Stimulated activated memory B cell treated with anti-CD40 and anti-IgM and Interleukin-4, amounts not matched to agents 10 μg/mL and 1 μg/mL and 100 μg/mL, for 72 hours (primary cell): Measurements from ENCODE around the gene MCOLN3.
"Not testable (repeated sequence)": the region's sequence is repeated elsewhere in the genome, so short reads cannot be mapped to it uniquely, and the experiment has no call there.

Experiments used
- ATAC-seq: fragments of 150-1000 bp; cut with Tn5 transposase; 2 replicates; pipeline ENCODE4 v1.10.0; 2021
- H3K27ac Mint-ChIP-seq: one replicate; pipeline ENCODE4 v1.8.0; 2022; ENCODE audit warnings: mild to moderate bottlenecking, mixed read lengths
- H3K27me3 Mint-ChIP-seq: one replicate; pipeline ENCODE4 v1.8.0; 2022; ENCODE audit warnings: mixed read lengths
- H3K36me3 Mint-ChIP-seq: one replicate; pipeline ENCODE4 v1.8.0; 2022; ENCODE audit warnings: mixed read lengths
- H3K4me1 Mint-ChIP-seq: one replicate; pipeline ENCODE4 v1.8.0; 2022; ENCODE audit warnings: mixed read lengths
- H3K4me3 Mint-ChIP-seq: one replicate; pipeline ENCODE4 v1.8.0; 2022; ENCODE audit warnings: mild to moderate bottlenecking, moderate library complexity, mixed read lengths
- H3K9me3 Mint-ChIP-seq: one replicate; pipeline ENCODE4 v1.8.0; 2022; ENCODE audit warnings: mixed read lengths

Gene MCOLN3

DNA sequence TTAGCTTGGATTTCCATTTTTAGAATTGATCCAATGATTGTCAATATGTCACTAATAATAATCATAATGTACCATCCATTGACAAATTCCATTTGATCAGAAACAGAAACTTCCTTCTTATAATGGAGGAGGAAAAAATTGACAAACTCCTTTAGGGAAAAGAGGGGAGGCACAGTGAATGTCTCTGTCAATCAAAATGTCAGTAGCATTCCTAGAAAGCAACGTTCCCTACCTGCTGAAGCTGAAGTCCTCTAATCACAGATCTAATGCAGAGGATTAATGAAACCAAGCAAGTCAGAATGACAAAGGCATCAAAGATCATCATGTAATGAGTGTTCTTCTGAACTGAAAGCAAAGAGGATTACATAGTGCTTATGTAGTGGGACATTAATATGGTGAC is 22.4 kb downstream of the MCOLN3 start:
- no peak for ATAC-seq
- H3K4me1 Mint-ChIP-seq = peaks cover 7% of the 10 kb centered on the region
- no peaks in the 10 kb centered on the region for H3K36me3 Mint-ChIP-seq
- H3K27ac Mint-ChIP-seq = no peak overlapping the region
- no peaks in the 10 kb centered on the region for H3K27me3 Mint-ChIP-seq
- H3K4me3 Mint-ChIP-seq = no peak overlapping the region
- H3K9me3 Mint-ChIP-seq = no peaks in the 10 kb centered on the region

DNA sequence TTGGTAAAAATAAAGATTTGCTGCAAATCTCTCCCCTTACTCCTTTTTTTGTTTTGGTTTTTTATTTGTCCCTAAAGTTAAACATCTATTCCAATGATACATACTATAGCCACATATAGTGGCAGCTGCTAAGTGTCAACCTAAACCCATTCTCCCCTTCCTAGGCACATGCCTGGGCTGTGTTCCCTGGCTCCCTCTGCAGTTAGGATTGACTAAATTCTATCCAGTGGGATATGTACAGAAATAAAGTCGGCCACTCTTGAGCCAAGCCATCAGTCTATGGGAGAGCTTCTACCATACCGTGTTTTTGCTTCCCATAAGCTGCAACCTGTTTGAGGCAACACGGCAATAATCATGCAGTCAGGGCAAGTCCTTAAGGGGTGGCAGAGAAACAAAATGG is 23.6 kb downstream of the MCOLN3 start:
- no peak overlapping the region for H3K4me3 Mint-ChIP-seq
- no peaks in the 10 kb centered on the region for H3K27me3 Mint-ChIP-seq
- H3K4me1 Mint-ChIP-seq = peaks cover 7% of the 10 kb centered on the region

DNA sequence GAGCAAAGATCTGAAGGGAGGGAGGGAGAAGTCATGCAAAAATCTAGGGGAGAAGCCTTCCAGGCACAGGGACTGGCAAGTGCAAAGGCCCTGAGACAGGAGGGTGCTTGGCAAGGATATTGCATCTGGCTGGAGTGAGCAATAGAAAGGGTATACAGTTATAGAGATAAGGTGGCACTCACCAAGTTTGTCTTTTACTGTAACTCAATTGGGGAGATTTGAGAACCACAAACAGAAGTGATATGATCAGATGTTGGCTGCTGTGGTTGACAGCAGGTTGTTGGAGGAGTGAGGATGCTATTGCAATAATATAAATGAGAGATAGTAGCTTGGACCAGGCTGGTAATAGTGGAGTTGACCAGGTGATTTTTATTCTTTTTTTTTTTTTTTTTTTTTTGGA is 25.6 kb downstream of the MCOLN3 start:
- Mint-ChIP-seq H3K4me1 (peaks cover 6% of the 10 kb centered on the region), H3K36me3 (no peaks in the 10 kb centered on the region), H3K27ac (no peak overlapping the region), H3K27me3 (no peaks in the 10 kb centered on the region), H3K9me3 (no peaks in the 10 kb centered on the region), H3K4me3 (no peak overlapping the region)
- no peak for ATAC-seq

More for the DNA sequence above, 23.6 kb downstream of the MCOLN3 start:
- no peak for ATAC-seq
- H3K9me3 Mint-ChIP-seq = no peaks in the 10 kb centered on the region
- H3K27ac Mint-ChIP-seq = no peak overlapping the region
- no peaks in the 10 kb centered on the region for H3K36me3 Mint-ChIP-seq

DNA sequence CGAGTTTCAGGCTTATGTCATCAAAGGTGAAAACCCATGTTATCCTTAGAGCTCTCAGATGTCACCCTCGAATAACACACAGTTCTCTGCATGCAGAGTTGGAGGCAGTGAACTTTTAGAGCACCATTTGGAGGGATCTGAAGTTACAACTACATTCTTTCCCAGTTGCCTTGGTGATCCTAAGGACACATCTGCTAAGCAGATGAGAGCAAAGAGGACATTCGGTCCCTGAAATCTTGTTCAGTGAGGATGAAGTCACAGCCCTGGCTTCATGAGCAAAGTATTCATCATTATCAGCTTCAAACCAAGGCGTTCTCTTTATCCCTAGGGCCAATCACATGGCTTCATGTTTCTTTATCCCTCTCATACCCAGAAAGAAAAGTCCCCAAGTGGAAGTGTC is 28.3 kb downstream of the MCOLN3 start:
- no peak for ATAC-seq
- Mint-ChIP-seq H3K9me3 (no peaks in the 10 kb centered on the region), H3K27ac (no peak overlapping the region), H3K27me3 (no peaks in the 10 kb centered on the region), H3K4me1 (no peaks in the 10 kb centered on the region), H3K36me3 (peaks cover 6% of the 10 kb centered on the region), H3K4me3 (no peak overlapping the region)

DNA sequence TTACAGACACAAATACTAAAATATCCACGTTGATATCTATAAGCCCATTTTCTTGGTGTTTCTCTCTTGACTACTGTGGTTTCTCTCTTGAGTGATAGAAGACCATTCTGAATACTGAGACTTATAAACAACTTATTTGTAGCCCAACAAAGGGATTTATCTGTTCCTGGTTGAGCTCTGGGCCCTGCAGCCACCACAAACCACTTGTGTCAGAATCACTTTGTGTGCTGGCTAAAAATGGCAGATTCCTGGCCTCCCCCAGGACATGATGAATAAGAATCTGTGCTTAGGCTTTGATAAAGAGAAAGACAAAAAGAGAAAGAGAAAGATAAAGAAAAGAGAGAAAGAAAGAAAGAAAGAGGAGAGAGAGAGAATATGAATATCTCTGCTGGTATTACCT is 32.5 kb downstream of the MCOLN3 start:
- Mint-ChIP-seq H3K9me3 (no peaks in the 10 kb centered on the region), H3K27me3 (no peaks in the 10 kb centered on the region), H3K27ac (peak overlapping the region; percentile 25), H3K4me3 (no peak overlapping the region), H3K4me1 (no peaks in the 10 kb centered on the region), H3K36me3 (peaks cover 6% of the 10 kb centered on the region)
- no peak for ATAC-seq

DNA sequence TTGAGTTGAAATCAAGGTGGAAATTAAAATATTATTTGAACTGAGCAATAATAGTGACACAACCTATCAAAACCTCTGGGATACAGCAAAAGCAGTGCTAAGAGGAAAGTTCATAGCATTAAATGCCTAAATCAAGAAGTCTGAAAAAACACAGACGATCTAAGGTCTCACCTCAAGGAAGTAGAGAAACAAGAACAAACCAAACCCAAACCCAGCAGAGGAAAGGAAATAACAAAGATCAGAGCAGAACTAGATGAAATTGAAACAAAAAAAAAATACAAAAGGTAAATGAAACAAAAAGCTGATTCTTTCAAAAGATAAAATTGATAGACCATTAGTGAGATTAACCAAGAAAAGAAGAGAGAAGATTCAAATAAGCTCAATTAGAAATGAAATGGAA is 42.7 kb downstream of the MCOLN3 start:
- not testable (repeated sequence) for ATAC-seq, H3K27ac Mint-ChIP-seq, H3K9me3 Mint-ChIP-seq, H3K4me3 Mint-ChIP-seq, H3K27me3 Mint-ChIP-seq
- H3K4me1 Mint-ChIP-seq = peaks cover 23% of the 10 kb centered on the region
- peaks cover 28% of the 10 kb centered on the region for H3K36me3 Mint-ChIP-seq

DNA sequence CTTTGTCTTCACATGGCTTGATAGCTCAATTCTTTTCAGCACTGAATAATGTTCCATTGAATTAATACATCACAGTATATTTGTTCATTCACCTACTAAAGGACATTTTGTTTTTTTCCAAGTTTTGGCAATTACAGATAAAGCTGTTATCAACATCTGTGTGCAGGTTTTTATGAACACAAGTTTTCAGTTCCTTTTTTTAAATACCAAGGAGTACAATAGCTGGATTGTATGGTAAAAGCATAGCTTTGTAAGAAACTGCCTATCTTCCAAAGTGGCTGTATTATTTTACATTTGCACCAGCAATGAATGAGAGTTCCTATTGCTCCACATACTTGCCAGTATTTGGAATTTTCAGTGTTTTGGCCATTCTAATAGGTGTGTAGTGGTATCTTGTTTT is 46.6 kb downstream of the MCOLN3 start:
- Mint-ChIP-seq H3K4me1 (peaks cover 42% of the 10 kb centered on the region), H3K36me3 (peaks cover 28% of the 10 kb centered on the region), H3K27ac (peak overlapping the region; percentile 23), H3K9me3 (peaks cover 2% of the 10 kb centered on the region), H3K27me3 (no peaks in the 10 kb centered on the region), H3K4me3 (no peak overlapping the region)
- ATAC-seq = no peak

DNA sequence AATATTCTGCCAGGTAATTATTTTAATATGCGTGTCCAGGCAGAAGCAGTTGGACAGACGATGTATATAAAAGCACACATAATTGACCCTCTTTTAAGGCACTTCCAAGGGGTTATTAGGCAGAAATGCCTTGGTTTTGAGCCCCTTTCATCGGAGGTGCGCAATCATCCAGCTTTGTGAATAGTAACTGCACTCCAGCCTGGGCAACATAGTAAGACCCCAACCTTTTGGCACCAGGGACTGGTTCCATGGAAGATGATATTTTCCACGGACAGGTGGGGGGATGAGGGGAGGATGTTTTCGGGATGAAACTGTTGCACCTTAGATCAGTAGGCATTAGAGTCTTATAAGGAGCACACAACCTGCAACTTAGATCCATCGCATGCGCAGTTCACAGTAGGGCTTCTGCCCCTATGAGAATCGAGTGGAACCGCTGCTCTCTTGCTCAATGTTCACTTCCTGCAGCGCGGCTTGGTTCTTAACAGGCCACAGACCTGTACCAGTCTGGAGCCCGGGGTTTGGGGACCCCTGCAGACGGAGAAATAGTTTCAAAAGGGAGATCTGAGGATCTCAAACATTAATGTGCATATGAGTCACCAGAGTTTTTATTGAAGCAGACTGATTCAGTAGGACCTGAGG is 49.5 kb downstream of the MCOLN3 start:
- peak; percentile 44 for ATAC-seq
- Mint-ChIP-seq H3K9me3 (no peaks in the 10 kb centered on the region), H3K36me3 (peaks cover 20% of the 10 kb centered on the region), H3K27ac (peak overlapping the region; percentile 95), H3K4me1 (peaks cover 43% of the 10 kb centered on the region), H3K4me3 (peak overlapping the region; percentile 97), H3K27me3 (no peaks in the 10 kb centered on the region)

DNA sequence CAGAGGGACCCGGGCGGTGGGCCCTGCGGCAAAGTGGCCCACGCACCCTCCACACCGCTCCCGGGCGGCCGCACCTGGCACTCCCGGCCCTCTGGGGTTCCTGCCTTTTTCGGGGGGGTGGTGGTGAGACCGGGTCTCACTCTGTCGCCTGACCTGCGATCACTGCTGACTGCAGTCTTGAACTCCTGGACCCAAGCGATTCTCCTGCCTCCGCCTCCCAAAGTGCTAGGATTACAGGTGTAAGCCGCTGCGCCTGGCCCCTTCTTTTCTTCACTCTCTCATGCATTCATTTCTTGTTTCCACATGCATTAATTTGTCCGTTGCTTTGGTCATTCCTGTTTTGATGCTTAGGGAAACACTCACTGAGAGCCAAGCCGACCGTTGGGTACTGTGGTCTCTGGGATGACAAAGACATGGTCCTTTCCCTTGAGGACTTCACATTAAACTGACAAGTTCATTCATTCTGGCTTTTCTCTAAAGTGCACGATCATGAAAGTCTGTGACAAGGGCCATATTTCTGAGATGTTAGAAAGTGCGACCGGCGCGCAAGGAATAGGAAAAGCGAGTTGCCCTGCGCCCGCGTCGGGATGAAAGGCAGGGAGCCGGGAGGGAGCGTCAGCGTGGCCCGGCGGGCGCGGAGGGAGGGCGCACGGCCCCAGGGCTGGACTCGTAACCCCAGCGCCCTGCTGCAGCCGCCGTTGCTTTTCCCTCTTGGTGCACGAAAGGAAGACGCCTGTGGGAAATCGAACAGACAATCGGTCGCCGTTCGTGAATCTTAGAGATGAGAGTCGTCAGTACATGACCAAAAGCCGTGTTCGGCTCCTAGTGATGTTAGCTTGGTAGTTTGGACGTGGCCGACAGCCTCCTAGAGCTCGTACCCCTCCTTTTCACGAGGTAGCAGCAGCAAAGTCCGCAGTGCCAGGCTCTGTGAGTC is 50.4 kb downstream of the MCOLN3 start:
- H3K9me3 Mint-ChIP-seq = no peaks in the 10 kb centered on the region
- ATAC-seq = peak; percentile 1

DNA sequence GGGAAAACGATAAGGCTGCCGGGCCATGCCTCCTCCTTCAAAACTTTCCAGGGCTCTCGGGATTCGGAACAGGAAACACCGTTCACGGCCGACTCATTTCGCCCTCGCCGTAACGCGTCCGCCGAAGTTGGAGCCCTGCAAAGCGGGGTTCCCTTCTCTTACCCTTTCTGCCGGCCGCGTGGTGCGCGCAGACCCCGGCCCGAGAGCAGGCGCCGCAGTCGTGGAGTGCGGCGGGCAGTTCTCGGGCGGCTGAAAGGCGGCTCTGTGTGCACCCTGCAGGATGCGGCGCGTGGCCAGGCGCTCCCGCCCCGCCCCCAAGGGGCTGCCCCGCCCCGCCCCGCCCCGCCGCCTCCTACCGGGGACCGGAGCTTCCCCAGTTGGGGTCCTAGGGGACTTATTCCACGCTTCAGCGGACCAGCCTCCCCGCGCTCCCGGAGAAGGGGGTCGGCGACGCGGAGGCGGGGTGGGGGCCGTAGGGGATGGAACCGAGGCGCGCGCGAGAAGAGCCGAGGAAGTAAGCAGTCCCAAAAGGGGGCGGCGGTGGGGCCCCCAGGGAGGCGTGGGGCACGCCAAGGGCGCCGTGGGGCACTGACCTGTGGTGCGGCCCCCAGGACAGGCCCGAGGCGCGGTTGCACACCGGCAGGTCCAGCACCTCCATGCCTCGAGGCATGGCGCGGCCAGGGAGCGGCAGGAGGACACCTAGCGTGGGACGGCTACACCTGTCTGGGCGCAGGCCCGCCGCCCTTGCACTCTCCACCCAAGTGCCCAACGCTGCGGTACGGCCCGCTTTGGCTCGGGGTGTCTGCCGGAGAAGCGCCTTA is 51.2 kb downstream of the MCOLN3 start, which contains the start of gene MCOLN2:
Gene MCOLN2, minus strand, starts transcription at position 268 of the 821 bp plus-strand sequence. Its CDS starts 241 bp downstream, at position 27.
- peak within 1 kb of the TSS; percentile 97 for H3K4me3 Mint-ChIP-seq
- H3K27ac Mint-ChIP-seq = peak within 1 kb of the TSS; percentile 95
- peak; percentile 84 for ATAC-seq
- H3K4me1 Mint-ChIP-seq = peaks cover 56% of the 10 kb centered on the region
- H3K27me3 Mint-ChIP-seq = no peaks in the 10 kb centered on the region
- H3K36me3 Mint-ChIP-seq = peaks cover 23% of the 10 kb centered on the region
- no peaks in the 10 kb centered on the region for H3K9me3 Mint-ChIP-seq

More for the DNA sequence above, 50.4 kb downstream of the MCOLN3 start:
- Mint-ChIP-seq H3K4me1 (peaks cover 50% of the 10 kb centered on the region), H3K27me3 (no peaks in the 10 kb centered on the region), H3K27ac (peak overlapping the region; percentile 95), H3K4me3 (peak overlapping the region; percentile 97), H3K36me3 (peaks cover 18% of the 10 kb centered on the region)

DNA sequence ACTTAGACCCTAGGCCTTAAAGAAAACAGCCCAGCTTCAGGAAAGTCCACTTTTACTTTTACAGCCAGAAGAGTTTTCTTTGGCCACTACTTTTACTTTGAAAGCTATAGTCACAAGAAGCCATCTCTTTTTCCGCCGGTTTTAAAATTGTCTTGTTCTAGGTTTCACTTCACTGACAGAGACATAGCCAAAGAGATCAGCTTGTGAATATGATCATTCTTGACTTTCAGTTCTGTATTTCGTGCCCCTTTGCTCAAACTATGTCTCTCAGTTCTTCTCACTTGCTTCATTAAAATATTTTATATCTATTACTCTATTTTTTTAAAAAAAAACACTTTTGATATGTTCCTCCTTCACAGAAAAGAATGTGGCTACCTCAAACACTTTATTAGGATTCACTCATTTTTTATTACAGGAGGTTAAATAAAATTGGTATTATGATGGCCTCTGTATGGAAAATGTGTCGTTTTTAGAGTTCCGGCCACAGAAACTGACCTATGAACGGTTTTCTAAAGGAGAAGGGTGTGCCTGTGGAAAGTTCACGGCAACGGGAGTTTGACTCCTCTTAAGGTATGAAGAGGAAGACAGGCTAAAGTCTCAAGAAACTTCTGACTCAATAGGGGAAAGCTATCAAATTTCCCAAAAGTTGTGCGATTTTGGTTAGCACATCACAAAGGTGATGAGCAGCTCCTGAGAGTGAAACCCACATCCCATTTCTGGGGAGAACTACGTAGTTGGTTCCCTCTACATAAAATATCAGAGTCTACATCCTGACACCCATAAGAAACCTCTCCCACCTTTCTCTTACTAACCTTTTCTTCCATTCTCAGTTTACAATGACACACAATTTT is 52.6 kb downstream of the MCOLN3 start:
- Mint-ChIP-seq H3K27ac (peak overlapping the region; percentile 95), H3K36me3 (peaks cover 30% of the 10 kb centered on the region), H3K27me3 (no peaks in the 10 kb centered on the region), H3K9me3 (no peaks in the 10 kb centered on the region), H3K4me3 (peak overlapping the region; percentile 97), H3K4me1 (peaks cover 56% of the 10 kb centered on the region)
- ATAC-seq = peak; percentile 46

DNA sequence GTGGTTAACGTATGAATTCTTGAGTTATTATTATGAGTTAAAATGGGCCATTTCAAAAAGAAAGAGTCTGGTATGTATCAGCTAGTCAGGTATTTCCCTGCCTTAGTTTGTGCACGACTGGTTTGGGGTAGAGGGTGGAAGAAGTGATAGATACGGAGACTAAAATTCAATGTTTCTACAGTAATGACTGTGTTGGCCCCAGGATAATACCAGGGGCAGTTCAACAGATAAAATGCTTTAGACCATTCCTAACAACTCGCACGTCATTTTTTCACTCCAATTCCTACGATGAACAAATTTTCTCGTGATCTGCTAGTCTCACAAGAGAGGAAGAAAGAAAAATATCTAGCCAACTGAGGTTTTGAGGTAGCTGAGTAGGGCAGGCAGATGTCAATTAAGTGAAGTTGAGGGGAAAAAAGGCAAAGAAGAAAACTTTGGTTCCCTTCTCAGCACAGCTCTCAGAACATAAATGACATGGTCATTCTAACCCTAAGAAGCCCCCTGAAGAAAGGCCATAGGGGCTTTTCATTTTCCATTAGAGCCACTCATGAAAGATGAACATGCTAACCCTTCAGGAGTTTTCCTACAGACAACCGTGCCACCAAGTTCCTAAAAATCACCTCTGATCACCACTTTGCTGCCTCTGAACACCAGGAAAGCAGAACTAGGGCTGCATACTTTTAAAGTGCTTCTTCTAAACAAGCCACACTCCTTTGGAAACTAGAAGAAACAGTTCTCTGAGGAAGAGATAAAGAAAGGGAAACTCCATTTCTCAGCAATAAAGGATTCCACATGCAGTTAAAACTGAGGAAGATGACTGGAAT is 57.0 kb downstream of the MCOLN3 start:
- peak overlapping the region; percentile 95 for H3K27ac Mint-ChIP-seq

DNA sequence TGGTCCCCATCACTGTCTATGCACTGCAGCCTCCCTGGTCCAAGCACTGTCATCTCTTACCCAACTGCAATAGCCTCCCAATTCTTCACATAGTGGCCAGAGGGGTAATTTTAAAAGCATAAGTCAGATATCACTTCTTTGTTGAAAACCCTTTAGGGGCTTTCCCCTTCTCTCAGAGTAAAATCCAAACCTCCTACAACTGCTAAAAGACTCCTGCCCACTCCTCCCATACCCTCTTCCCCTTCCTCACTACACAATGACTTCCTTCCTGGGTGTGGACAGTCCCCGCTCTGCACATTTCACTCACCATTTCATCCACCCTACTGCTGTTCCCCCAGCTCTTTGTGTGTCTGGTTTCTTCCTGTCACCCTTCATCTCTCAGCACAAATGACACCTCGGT is 59.7 kb downstream of the MCOLN3 start:
- peak overlapping the region; percentile 41 for H3K27ac Mint-ChIP-seq
- peaks cover 73% of the 10 kb centered on the region for H3K4me1 Mint-ChIP-seq
- H3K4me3 Mint-ChIP-seq = peak overlapping the region; percentile 51
- no peaks in the 10 kb centered on the region for H3K9me3 Mint-ChIP-seq
- H3K36me3 Mint-ChIP-seq = peaks cover 60% of the 10 kb centered on the region
- H3K27me3 Mint-ChIP-seq = no peaks in the 10 kb centered on the region
- peak; percentile 86 for ATAC-seq

More for the DNA sequence above, 57.0 kb downstream of the MCOLN3 start:
- ATAC-seq = peak; percentile 80
- Mint-ChIP-seq H3K27me3 (no peaks in the 10 kb centered on the region), H3K9me3 (no peaks in the 10 kb centered on the region), H3K4me1 (peaks cover 54% of the 10 kb centered on the region), H3K36me3 (peaks cover 43% of the 10 kb centered on the region), H3K4me3 (peak overlapping the region; percentile 61)
